Measurements from ENCODE around the gene NDUFC1. TPM values are rescaled to one million over a fixed set of nuclear protein-coding genes. Genes with fewer than 3 reads are reported as not detected.
"Not testable (repeated sequence)": the region's sequence is repeated elsewhere in the genome, so short reads cannot be mapped to it uniquely, and the experiment has no call there.

The NDUFC1 gene
- total and polyA plus RNA-seq, 2 donors (not counting 1 experiment from before 2014, with no cell fraction given) = 36.9 to 47.9 TPM

DNA sequence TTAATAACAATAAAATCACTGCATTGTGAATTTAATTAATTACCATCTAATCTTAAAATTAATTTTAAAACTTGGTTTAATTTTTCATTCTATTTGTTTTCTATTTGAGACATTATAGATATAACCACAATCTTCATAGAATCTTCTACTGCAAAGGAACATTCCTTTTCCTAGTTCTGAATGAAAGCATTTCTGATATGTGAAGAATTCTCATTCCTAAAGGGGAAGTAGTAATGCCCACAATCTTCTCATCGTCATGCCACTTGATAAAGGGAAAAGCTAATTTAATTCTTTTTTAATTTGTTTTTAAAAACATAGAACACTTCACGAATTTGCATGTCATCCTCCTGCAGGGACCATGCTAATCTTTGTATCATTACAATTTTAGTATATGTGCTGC lies 45.9 kb downstream of the NDUFC1 start:
- Histone ChIP-seq H3K4me3 (replicated peaks in 1 of 4; ENCODE audit: control extremely low read depth in 1 of 4, insufficient read depth in 1 of 4, low read depth in 3 of 4, low read length in 4 of 4) (no peak overlapping the region), H3K9me3 (ENCODE audit: control insufficient read depth, insufficient read depth, low read depth, low read length) (no peaks in the 10 kb centered on the region), H3K4me1 (ENCODE audit: control insufficient read depth, extremely low read depth, insufficient read depth, low read length) (no peaks in the 10 kb centered on the region), H3K27ac (ENCODE audit: insufficient read depth, low read length) (no peak overlapping the region), H3K27me3 (ENCODE audit: control insufficient read depth, insufficient read depth, low read length) (no peaks in the 10 kb centered on the region), H4K20me1 (ENCODE audit: control insufficient read depth, extremely low read depth, insufficient read depth, low read length) (no peaks in the 10 kb centered on the region), H3K79me2 (ENCODE audit: control insufficient read depth, insufficient read depth, low read length) (no peaks in the 10 kb centered on the region), H3K36me3 (ENCODE audit: control insufficient read depth, insufficient read depth, low read length) (no peaks in the 10 kb centered on the region), H3K4me2 (ENCODE audit: extremely low read depth, insufficient read depth, low read length) (no peak overlapping the region), H2AFZ (ENCODE audit: low read length) (no peak overlapping the region), H3K9ac (ENCODE audit: insufficient read depth, low read length) (no peak overlapping the region)
- TF ChIP-seq, protein P1, sequence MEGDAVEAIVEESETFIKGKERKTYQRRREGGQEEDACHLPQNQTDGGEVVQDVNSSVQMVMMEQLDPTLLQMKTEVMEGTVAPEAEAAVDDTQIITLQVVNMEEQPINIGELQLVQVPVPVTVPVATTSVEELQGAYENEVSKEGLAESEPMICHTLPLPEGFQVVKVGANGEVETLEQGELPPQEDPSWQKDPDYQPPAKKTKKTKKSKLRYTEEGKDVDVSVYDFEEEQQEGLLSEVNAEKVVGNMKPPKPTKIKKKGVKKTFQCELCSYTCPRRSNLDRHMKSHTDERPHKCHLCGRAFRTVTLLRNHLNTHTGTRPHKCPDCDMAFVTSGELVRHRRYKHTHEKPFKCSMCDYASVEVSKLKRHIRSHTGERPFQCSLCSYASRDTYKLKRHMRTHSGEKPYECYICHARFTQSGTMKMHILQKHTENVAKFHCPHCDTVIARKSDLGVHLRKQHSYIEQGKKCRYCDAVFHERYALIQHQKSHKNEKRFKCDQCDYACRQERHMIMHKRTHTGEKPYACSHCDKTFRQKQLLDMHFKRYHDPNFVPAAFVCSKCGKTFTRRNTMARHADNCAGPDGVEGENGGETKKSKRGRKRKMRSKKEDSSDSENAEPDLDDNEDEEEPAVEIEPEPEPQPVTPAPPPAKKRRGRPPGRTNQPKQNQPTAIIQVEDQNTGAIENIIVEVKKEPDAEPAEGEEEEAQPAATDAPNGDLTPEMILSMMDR (conservative IDR thresholded peaks at IDR 0.05 in 1 of 2, IDR thresholded peaks at IDR 0.05 in 1 of 2; ENCODE audit: low read depth in 1 of 2, low read length in 2 of 2) = no peak
- TF ChIP-seq EZH2 (IDR thresholded peaks at IDR 0.05; ENCODE audit: low read length, missing control alignments) = no peak
- DNase-seq (ENCODE audit: low read depth in 2 of 2) = peak in 1 of 2 donors; percentile 44

- not testable (repeated sequence) for H3K79me2 ChIP-seq (ENCODE audit: control insufficient read depth, insufficient read depth, low read length); H3K27ac ChIP-seq (ENCODE audit: insufficient read depth, low read length); H3K4me2 ChIP-seq (ENCODE audit: extremely low read depth, insufficient read depth, low read length)
Measured at GRCh38 chr4:139255581-139255980, 46.7 kb downstream of the NDUFC1 start.

GRCh38 chr4:139253713-139254112 lies 48.6 kb downstream of the NDUFC1 start:
- Histone ChIP-seq H3K4me2 (ENCODE audit: extremely low read depth, insufficient read depth, low read length) (no peak overlapping the region), H3K27ac (ENCODE audit: insufficient read depth, low read length) (no peak overlapping the region), H3K4me1 (ENCODE audit: control insufficient read depth, extremely low read depth, insufficient read depth, low read length) (no peaks in the 10 kb centered on the region), H3K36me3 (ENCODE audit: control insufficient read depth, insufficient read depth, low read length) (no peaks in the 10 kb centered on the region), H3K9me3 (ENCODE audit: control insufficient read depth, insufficient read depth, low read depth, low read length) (no peaks in the 10 kb centered on the region), H3K79me2 (ENCODE audit: control insufficient read depth, insufficient read depth, low read length) (no peaks in the 10 kb centered on the region), H3K4me3 (replicated peaks in 1 of 4; ENCODE audit: control extremely low read depth in 1 of 4, insufficient read depth in 1 of 4, low read depth in 3 of 4, low read length in 4 of 4) (no peak overlapping the region), H2AFZ (ENCODE audit: low read length) (no peak overlapping the region), H3K27me3 (ENCODE audit: control insufficient read depth, insufficient read depth, low read length) (no peaks in the 10 kb centered on the region), H3K9ac (ENCODE audit: insufficient read depth, low read length) (no peak overlapping the region), H4K20me1 (ENCODE audit: control insufficient read depth, extremely low read depth, insufficient read depth, low read length) (no peaks in the 10 kb centered on the region)
- TF ChIP-seq, protein P1 (conservative IDR thresholded peaks at IDR 0.05 in 1 of 2, IDR thresholded peaks at IDR 0.05 in 1 of 2; ENCODE audit: low read depth in 1 of 2, low read length in 2 of 2) = no peak
- TF ChIP-seq EZH2 (IDR thresholded peaks at IDR 0.05; ENCODE audit: low read length, missing control alignments) = no peak
- peak in 1 of 2 donors; percentile 45 for DNase-seq (ENCODE audit: low read depth in 2 of 2)

More at GRCh38 chr4:139255581-139255980, 46.7 kb downstream of the NDUFC1 start:
- not testable (repeated sequence) for H3K9ac ChIP-seq (ENCODE audit: insufficient read depth, low read length); H4K20me1 ChIP-seq (ENCODE audit: control insufficient read depth, extremely low read depth, insufficient read depth, low read length); H3K9me3 ChIP-seq (ENCODE audit: control insufficient read depth, insufficient read depth, low read depth, low read length); H3K27me3 ChIP-seq (ENCODE audit: control insufficient read depth, insufficient read depth, low read length); H3K4me3 ChIP-seq (replicated peaks in 1 of 4; ENCODE audit: control extremely low read depth in 1 of 4, insufficient read depth in 1 of 4, low read depth in 3 of 4, low read length in 4 of 4); DNase-seq (ENCODE audit: low read depth in 2 of 2); H3K36me3 ChIP-seq (ENCODE audit: control insufficient read depth, insufficient read depth, low read length); H3K4me1 ChIP-seq (ENCODE audit: control insufficient read depth, extremely low read depth, insufficient read depth, low read length); H2AFZ ChIP-seq (ENCODE audit: low read length)

Measured in fibroblast of lung (primary cell).